Myocyte (in vitro differentiated cells): ENCODE results near the gene BAIAP2. TPM values are rescaled to one million over a fixed set of nuclear protein-coding genes. Genes with fewer than 3 reads are reported as not detected.

Source experiments
- DNase-seq: peaks from one replicate; pipeline ENCODE4 v3.0.0-alpha.2; 2012; ENCODE audit warnings: low read depth
- total RNA-seq: library from RNA; depleted of rRNA; stranded (reverse); fragments of >200 nt; gene quantifications from 2 replicates; pipeline ENCODE4 v1.2.3, GENCODE V29; 2014

BAIAP2 gene
- total RNA-seq, 1 donor from 2014 or later = 27.4 TPM

DNA sequence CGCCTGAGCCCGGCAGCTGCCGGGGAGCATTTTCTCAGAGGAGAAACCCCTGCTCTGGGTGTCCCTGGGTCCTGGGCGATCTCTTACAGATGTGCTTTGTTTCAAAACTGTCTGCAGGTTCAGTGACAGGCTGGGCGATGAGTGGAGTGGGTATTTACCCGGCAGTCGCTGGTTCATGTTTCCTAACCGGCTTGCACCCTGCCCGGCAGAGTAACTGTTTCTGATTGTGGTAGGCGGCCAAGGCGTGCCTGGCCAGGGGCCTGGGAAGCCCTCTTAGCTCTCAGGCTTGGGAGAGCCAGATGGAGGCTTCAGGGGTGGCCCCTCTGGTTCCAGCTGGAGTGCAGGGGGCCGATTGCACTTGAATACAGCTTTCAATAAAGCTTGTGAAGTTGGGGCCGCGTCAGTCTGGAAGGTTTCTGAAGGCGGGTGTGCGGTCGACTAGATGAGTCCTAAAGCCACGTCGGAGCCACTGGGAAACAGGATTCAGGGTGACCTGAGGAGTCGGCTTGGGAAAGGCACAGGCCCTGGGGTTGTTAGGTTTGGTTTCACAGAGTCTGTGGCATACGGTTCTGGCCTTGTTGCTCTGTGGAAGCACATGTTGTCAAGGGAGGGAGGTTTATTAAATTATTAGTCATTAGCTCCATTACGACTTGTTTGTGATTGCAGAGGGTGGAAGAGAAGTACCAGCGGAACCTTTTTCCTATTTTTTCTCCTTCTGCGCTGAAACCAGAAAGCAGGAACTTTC is 1.4 kb downstream of the BAIAP2 start:
- no peak for DNase-seq

DNA sequence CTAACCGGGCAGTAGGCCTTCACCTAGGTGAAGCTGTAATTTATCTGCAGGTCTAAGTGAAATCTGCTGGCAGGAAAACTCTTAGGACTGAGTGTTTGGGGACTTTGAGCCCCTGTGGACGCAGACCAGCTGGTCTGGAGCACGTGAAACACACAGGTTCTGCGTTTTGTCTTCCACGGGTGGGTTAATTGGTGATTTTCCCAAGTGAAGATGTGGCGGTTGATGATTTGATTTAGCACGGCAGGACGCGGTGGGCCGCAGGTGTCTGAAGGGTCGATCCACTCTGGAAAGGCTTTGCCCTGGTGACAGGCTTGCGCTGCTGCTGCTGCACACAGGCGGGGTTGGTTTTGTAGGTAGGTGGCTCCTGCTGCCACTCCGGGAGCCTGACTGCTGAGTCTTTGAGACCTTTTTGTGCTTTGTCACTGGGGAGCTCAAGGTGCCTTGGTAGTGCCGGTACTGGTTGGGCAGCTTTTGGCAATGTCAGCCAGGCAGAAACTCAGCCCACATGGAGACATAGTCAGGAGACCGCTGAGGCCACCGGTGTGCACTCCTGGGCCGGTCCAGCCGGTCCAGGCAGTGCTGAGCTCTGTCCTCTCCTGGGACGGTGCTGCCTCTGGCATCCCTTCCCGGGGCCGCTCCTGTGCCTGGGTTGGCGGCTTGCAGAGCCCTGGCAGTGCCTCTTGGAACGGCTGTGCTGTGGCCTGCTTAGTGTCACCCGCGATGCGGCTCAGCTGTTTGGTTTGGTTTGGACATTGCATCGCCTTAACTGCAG is 2.3 kb downstream of the BAIAP2 start:
- peak; percentile 65 for DNase-seq

GRCh38 chr17:81037798-81038733 is 3.1 kb downstream of the BAIAP2 start:
- DNase-seq = no peak

- no peak for DNase-seq
Measured at GRCh38 chr17:81039096-81039495, 4.1 kb downstream of the BAIAP2 start.

GRCh38 chr17:81039854-81040758 is 5.2 kb downstream of the BAIAP2 start:
- DNase-seq = peak; percentile 84

DNA sequence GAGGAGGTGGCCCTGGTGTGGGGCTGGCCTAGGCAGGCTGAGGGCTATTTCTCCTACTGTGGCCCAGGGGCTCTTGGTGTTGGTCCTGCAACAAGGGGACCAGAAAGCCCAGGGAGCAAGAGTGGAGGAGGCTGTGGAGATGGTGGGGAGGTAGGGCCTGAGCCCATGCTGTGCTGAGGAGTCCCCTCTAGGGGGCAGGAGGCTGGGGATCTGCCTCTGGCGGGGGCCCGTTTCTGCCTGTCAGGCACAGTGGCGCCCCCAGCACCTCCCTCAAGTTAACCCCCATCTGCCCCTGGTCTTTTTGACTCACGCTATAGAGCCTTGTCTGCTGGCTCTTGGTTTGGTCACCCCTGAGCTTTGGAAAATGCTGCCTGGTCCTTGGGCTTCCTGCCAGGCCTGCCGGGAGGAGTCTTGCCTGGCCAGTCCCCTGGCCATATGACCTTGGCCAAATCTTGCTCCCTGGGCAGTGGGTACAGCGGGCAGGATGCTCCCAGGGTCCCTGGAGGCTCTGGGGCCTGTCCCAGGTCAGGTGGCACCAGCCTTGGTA is 5.9 kb downstream of the BAIAP2 start:
- DNase-seq = peak; percentile 22

DNA sequence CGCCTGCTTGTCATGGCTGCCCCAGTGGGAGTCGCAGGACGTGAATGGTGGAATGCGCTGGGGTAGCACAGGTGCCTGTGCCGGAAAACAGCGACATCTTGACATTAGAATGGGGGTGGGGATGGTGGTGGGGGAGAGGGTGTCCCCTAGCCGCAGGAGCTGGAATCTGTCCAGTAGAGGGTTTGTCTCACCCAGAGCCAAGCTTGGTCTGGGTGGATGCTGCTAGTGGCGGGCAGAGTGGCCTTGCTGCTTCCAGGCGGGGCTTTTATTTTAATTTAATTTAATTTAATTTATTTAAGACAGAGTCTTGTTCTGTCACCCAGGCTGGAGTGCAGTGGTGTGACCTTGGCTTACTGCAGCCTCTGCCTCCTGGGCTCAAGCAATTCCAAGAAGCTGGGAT is 7.7 kb downstream of the BAIAP2 start:
- no peak for DNase-seq

- no peak for DNase-seq
Measured at GRCh38 chr17:81043319-81043724, 8.4 kb downstream of the BAIAP2 start.

GRCh38 chr17:81043725-81044427 is 8.9 kb downstream of the BAIAP2 start:
- DNase-seq = peak; percentile 57

- no peak for DNase-seq
Measured at GRCh38 chr17:81044428-81044763, 9.4 kb downstream of the BAIAP2 start.

GRCh38 chr17:81044764-81045589 is 10.0 kb downstream of the BAIAP2 start:
- DNase-seq = peak; percentile 96

DNA sequence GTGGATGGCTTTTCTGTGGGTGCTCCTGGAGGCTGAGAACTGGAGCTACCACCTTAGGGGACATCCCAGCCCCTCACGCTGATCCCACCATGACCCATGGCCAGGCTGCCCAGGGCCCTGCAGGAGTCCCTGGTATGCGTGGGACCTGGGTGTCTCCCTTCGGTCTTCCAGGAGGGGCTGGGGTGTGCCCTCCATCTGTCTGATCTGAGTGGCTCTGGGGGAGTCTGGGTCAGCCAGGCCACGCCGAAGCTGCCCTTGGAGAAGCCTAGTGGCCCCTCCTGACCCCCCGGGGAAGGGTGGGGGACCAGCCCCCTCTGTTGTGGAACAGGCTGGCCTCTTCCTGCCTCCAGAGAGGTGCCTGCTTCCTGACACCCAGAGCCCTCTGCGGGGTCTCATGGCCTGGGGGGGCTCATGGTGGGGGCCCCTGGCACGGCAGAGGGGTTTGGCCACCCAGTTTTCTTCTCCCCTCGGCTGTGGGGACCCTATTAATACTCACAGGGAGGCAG is 10.7 kb downstream of the BAIAP2 start:
- no peak for DNase-seq

- no peak for DNase-seq
Measured at GRCh38 chr17:81046132-81046769, 11.3 kb downstream of the BAIAP2 start.

GRCh38 chr17:81046770-81047359 is 11.9 kb downstream of the BAIAP2 start:
- no peak for DNase-seq

- DNase-seq = no peak
Measured at GRCh38 chr17:81048827-81049371, 13.9 kb downstream of the BAIAP2 start.

GRCh38 chr17:81049372-81049911 is 14.5 kb downstream of the BAIAP2 start:
- no peak for DNase-seq

GRCh38 chr17:81049973-81050551 is 15.1 kb downstream of the BAIAP2 start:
- no peak for DNase-seq
